SK-N-SH (cell line): ENCODE measurements around the gene DGKI. TPM values are rescaled to one million over a fixed set of nuclear protein-coding genes. Genes with fewer than 3 reads are reported as not detected.

ENCODE experiments used
- CTCF ChIA-PET: fragments of 300-600, 350-600 bp; formaldehyde crosslinking; extraction: SDS; loops from one replicate; lab custom pipeline; 2021; lab: Yijun Ruan, JAX
- POLR2A ChIA-PET: fragments of 350-600 bp; sonication (Branson Sonifier 250); formaldehyde crosslinking; extraction: SDS; loops from one replicate; lab custom pipeline; 2020; ENCODE audit warnings: antibody characterized with exemption, inconsistent platforms; lab: Yijun Ruan, JAX
- DNase-seq: peaks from one replicate; pipeline ENCODE4 v3.0.0; 2012
- H2AFZ ChIP-seq: fragments of 200-600 bp; sonication (generic); 2 replicates; pipeline ENCODE4 v1.8.1; 2016; ENCODE audit warnings: antibody characterized with exemption, mild to moderate bottlenecking, low read depth
- H3F3A ChIP-seq: fragments of 200-600 bp; sonication (generic); replicated peaks from 2 replicates; pipeline ENCODE3; 2016; ENCODE audit warnings: antibody characterized with exemption, mild to moderate bottlenecking; ENCODE audit not compliant: insufficient read depth
- H3K27ac ChIP-seq, 2 experiments: fragments of 200-500 bp in 1 of 2; fragments of 200-600 bp in 1 of 2; sonication (Bioruptor generic) in 1 of 2; sonication (generic), shearing (Covaris generic) in 1 of 2; 2 replicates each; pipeline versions ENCODE4 v1.5.1 to v1.6.1; 2014 to 2016; ENCODE audit warnings: low read depth in 2 of 2, inconsistent platforms in 1 of 2, low read length in 1 of 2, mild to moderate bottlenecking in 1 of 2, mixed read lengths in 1 of 2
- H3K27me3 ChIP-seq: fragments of 200-600 bp; sonication (generic), shearing (Covaris generic); 2 replicates; pipeline ENCODE4 v1.6.1; 2016; ENCODE audit warnings: mixed run types; ENCODE audit not compliant: insufficient read depth
- H3K36me3 ChIP-seq, 2 experiments: fragments of 200-500 bp in 1 of 2; fragments of 200-600 bp in 1 of 2; sonication (Bioruptor generic) in 1 of 2; sonication (generic) in 1 of 2; replicated peaks in 1 of 2; 2 replicates each; pipeline versions ENCODE3 to v1.5.1; 2014 to 2016; ENCODE audit warnings: low read length in 1 of 2, mild to moderate bottlenecking in 1 of 2; ENCODE audit not compliant: insufficient read depth in 2 of 2, control insufficient read depth in 1 of 2
- H3K4me1 ChIP-seq, 2 experiments: fragments of 200-500 bp in 1 of 2; fragments of 200-600 bp in 1 of 2; sonication (Bioruptor generic) in 1 of 2; sonication (generic), shearing (Covaris generic) in 1 of 2; 2 replicates each; pipeline versions ENCODE4 v1.5.1 to v1.6.1; 2014 to 2016; ENCODE audit warnings: low read depth in 1 of 2, low read length in 1 of 2, mixed run types in 1 of 2; ENCODE audit not compliant: insufficient read depth in 2 of 2, control insufficient read depth in 1 of 2
- H3K4me2 ChIP-seq: fragments of 200-600 bp; sonication (generic), shearing (Covaris generic); 2 replicates; pipeline ENCODE4 v1.6.1; 2017; ENCODE audit warnings: mixed run types
- H3K4me3 ChIP-seq, 2 experiments: fragments of 200-500 bp in 1 of 2; fragments of 200-600 bp in 1 of 2; sonication (Bioruptor generic) in 1 of 2; sonication (generic), shearing (Covaris generic) in 1 of 2; 2 replicates each; pipeline versions ENCODE4 v1.5.1 to v1.8.1; 2014 to 2016; ENCODE audit warnings: low read depth in 2 of 2, inconsistent platforms in 1 of 2, low read length in 1 of 2, mild to moderate bottlenecking in 1 of 2, mixed read lengths in 1 of 2, moderate library complexity in 1 of 2
- H3K79me2 ChIP-seq: fragments of 200-600 bp; sonication (generic); 2 replicates; pipeline ENCODE4 v1.8.1; 2017; ENCODE audit warnings: mild to moderate bottlenecking; ENCODE audit not compliant: insufficient read depth
- H3K9ac ChIP-seq: fragments of 200-600 bp; sonication (generic); 2 replicates; pipeline ENCODE4 v1.6.1; 2017; ENCODE audit warnings: mixed run types
- H3K9me2 ChIP-seq: fragments of 200-600 bp; sonication (generic); 2 replicates; pipeline ENCODE4 v1.6.1; 2017; ENCODE audit warnings: mixed run types
- H3K9me3 ChIP-seq: fragments of 200-600 bp; sonication (generic); 2 replicates; pipeline ENCODE4 v1.6.1; 2017; ENCODE audit warnings: mixed run types, mild to moderate bottlenecking, moderate library complexity
- H4K20me1 ChIP-seq: fragments of 200-600 bp; sonication (generic); 2 replicates; pipeline ENCODE4 v1.6.1; 2017; ENCODE audit warnings: mild to moderate bottlenecking, mixed run types; ENCODE audit not compliant: insufficient read depth
- CHD2 ChIP-seq: fragments of 150-350 bp; IDR thresholded peaks from 2 replicates; pipeline ENCODE4 v1.6.1; 2018; ENCODE audit warnings: low read length; ENCODE audit not compliant: partially characterized antibody
- ELF1 ChIP-seq: IDR thresholded peaks from 2 replicates; pipeline ENCODE4 v1.4.0; 2012
- EP300 ChIP-seq, 2 experiments: IDR thresholded peaks; 2 replicates each; pipeline versions ENCODE4 v1.4.0 to v1.6.1; 2012; ENCODE audit warnings: borderline replicate concordance in 1 of 2, low read depth in 1 of 2, low read length in 1 of 2
- EZH2phosphoT487 ChIP-seq: fragments of 200-600 bp; sonication (generic); IDR thresholded peaks from 2 replicates; pipeline ENCODE4 v1.6.1; 2017; ENCODE audit warnings: low read depth, mixed run types, mild to moderate bottlenecking, antibody characterized with exemption, moderate library complexity, borderline replicate concordance
- FOXM1 ChIP-seq: IDR thresholded peaks from 2 replicates; pipeline ENCODE4 v1.4.0; 2012; ENCODE audit warnings: low read depth, mild to moderate bottlenecking
- GABPA ChIP-seq: IDR thresholded peaks from 2 replicates; pipeline ENCODE4 v1.4.0; 2012; ENCODE audit warnings: low read depth, mild to moderate bottlenecking
- GATA2 ChIP-seq: sonication (generic); formaldehyde crosslinking; IDR thresholded peaks from 2 replicates; pipeline ENCODE4 v1.5.0; 2020; ENCODE audit warnings: mild to moderate bottlenecking, missing genetic modification reagents
- MEF2A ChIP-seq: IDR thresholded peaks from 2 replicates; pipeline ENCODE4 v1.4.0; 2012; ENCODE audit warnings: low read depth, borderline replicate concordance
- NFIC ChIP-seq: IDR thresholded peaks from 2 replicates; pipeline ENCODE4 v1.4.0; 2012; ENCODE audit warnings: borderline replicate concordance
- NRF1 ChIP-seq: IDR thresholded peaks from 2 replicates; pipeline ENCODE4 v1.6.1; 2012; ENCODE audit warnings: low read depth, mild to moderate bottlenecking, low read length
- POLR2AphosphoS5 ChIP-seq: IDR thresholded peaks from 2 replicates; pipeline ENCODE4 v1.6.1; 2012; ENCODE audit warnings: low read depth, low read length
- RCOR1 ChIP-seq: fragments of 150-350 bp; IDR thresholded peaks from 2 replicates; pipeline ENCODE4 v1.6.1; 2017; ENCODE audit warnings: antibody characterized with exemption, low read length
- SMC3 ChIP-seq: IDR thresholded peaks from 2 replicates; pipeline ENCODE4 v1.6.1; 2012; ENCODE audit warnings: low read depth, low read length, improper control_type of control experiment
- TCF12 ChIP-seq: IDR thresholded peaks from 2 replicates; pipeline ENCODE4 v1.4.0; 2012
- TEAD4 ChIP-seq: IDR thresholded peaks from 2 replicates; pipeline ENCODE4 v1.4.0; 2012; ENCODE audit warnings: mild to moderate bottlenecking, borderline replicate concordance; ENCODE audit not compliant: insufficient read depth
- WGBS: methylation state at CpG from one replicate; pipeline ENCODE4 v1.1.6; 2017; ENCODE audit warnings: low lambda C conversion rate; 5-methylcytosine and 5-hydroxymethylcytosine counted together
- polyA plus RNA-seq, 3 experiments: library from polyadenylated mRNA; depleted of rRNA; stranded (reverse); fragments of >200 nt; gene quantifications; 2 replicates each; pipeline ENCODE4 v1.2.3, GENCODE V29; 2012
- TF ChIP-seq, protein P1 (sequence below): IDR thresholded peaks from 2 replicates; pipeline ENCODE4 v1.4.0; 2012; ENCODE audit warnings: low read depth
- TF ChIP-seq, protein P2 (sequence below): IDR thresholded peaks from 2 replicates; pipeline ENCODE4 v1.4.0; 2012; ENCODE audit warnings: low read depth, borderline replicate concordance
- TF ChIP-seq, protein P3 (sequence below): fragments of 200-600 bp; sonication (generic); IDR thresholded peaks from 2 replicates; pipeline ENCODE4 v1.6.1; 2017; ENCODE audit warnings: antibody characterized with exemption, mild to moderate bottlenecking, moderate library complexity
- TF ChIP-seq, protein P4 (sequence below): fragments of 150-350 bp; IDR thresholded peaks from 2 replicates; pipeline ENCODE4 v1.6.1; 2016; ENCODE audit warnings: mild to moderate bottlenecking, low read depth, low read length

DGKI gene
- polyA plus RNA-seq, 1 of the 3 experiments (the other 2 are of a cell fraction) = 1.3 TPM

DNA sequence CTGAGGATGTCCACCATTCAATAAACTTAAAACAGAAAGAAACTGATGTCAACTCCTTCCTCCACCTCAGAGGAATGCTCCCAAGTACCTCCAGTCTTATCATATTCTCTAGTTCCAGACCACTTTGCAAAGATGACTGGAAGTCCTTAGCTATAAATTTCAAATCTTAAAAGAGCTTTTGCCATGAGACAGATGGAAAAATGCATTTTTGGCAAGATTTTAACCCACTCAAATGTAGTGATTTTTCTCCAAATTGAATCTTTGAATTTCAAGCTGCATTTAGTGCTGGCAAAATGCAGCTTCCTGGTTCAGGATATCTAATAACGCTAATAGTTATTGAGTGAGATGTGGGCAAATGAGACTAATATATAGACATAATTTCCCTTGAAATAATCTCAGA is 33.2 kb downstream of the DGKI start:
- Histone ChIP-seq H3K27ac (no peak overlapping the region), H2AFZ (no peak overlapping the region), H3K27me3 (no peaks in the 10 kb centered on the region), H3K79me2 (peaks cover 13% of the 10 kb centered on the region; the same call in 1 of the 2 replicates)
- 90% methylated on average over 1 of the region's 1 CpG for WGBS
- no peak for DNase-seq
- POLR2A ChIA-PET = no interaction called here
- TF ChIP-seq SMC3 (no peak), POLR2AphosphoS5 (no peak), MEF2A (no peak), FOXM1 (no peak), NRF1 (no peak), ELF1 (no peak), NFIC (no peak), TEAD4 (no peak), EZH2phosphoT487 (no peak), RCOR1 (no peak), TCF12 (no peak), GATA2 (CRISPR knock-in tag) (no peak)
- TF ChIP-seq, protein P1, sequence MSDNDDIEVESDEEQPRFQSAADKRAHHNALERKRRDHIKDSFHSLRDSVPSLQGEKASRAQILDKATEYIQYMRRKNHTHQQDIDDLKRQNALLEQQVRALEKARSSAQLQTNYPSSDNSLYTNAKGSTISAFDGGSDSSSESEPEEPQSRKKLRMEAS = no peak
- TF ChIP-seq, protein P2, sequence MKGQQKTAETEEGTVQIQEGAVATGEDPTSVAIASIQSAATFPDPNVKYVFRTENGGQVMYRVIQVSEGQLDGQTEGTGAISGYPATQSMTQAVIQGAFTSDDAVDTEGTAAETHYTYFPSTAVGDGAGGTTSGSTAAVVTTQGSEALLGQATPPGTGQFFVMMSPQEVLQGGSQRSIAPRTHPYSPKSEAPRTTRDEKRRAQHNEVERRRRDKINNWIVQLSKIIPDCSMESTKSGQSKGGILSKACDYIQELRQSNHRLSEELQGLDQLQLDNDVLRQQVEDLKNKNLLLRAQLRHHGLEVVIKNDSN = no peak
- TF ChIP-seq, all 33 proteins: peak for 0
- Histone ChIP-seq H3K4me2 (no peak overlapping the region), H3K4me1 (0 out of 4 replicates have a peak, but pooled peaks cover 0 to 3% of the 10 kb centered on the region in 2 experiments), H3K36me3 (no peaks in the 10 kb centered on the region), H4K20me1 (no peaks in the 10 kb centered on the region), H3K9me3 (no peaks in the 10 kb centered on the region), H3K9me2 (no peaks in the 10 kb centered on the region), H3F3A (no peaks in the 10 kb centered on the region), H3K9ac (no peak overlapping the region), H3K4me3 (no peak overlapping the region)
- CTCF ChIA-PET = interaction anchor here (0.8 to 2.7 kb wide), 3 partner anchors 9 to 157 kb away, joined by 3 to 14 read pairs (median 9); no protein-coding TSS in a partner anchor

DNA sequence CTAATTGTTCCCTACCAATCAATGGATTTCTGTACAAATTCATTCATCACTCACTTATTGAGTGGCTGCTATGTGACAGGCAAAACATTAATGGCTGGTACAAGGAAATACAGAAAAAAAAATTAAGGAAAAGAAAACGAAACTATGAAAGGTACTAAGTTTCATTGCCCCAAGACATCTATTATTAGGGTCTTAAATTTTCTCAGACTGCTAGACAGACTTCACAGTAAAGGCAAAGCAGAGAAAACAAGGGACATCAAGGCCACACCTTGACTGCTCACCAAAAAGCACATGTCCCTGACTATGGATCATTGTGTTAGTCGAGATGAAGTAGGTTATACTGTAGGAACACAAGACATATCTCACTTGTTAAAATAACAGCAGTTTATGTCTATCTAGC is 36.5 kb downstream of the DGKI start:
- no peak for TF ChIP-seq NFIC
- TF ChIP-seq FOXM1 = no peak
- TF ChIP-seq GABPA = no peak
- TF ChIP-seq CHD2 = no peak
- TF ChIP-seq EP300 (IDR thresholded peaks at IDR 0.05; ENCODE audit: borderline replicate concordance in 1 of 2, low read depth in 1 of 2, low read length in 1 of 2) = no peak
- no peak for TF ChIP-seq TEAD4
- TF ChIP-seq POLR2AphosphoS5 = no peak
- no peak for TF ChIP-seq ELF1
- TF ChIP-seq, protein P3, sequence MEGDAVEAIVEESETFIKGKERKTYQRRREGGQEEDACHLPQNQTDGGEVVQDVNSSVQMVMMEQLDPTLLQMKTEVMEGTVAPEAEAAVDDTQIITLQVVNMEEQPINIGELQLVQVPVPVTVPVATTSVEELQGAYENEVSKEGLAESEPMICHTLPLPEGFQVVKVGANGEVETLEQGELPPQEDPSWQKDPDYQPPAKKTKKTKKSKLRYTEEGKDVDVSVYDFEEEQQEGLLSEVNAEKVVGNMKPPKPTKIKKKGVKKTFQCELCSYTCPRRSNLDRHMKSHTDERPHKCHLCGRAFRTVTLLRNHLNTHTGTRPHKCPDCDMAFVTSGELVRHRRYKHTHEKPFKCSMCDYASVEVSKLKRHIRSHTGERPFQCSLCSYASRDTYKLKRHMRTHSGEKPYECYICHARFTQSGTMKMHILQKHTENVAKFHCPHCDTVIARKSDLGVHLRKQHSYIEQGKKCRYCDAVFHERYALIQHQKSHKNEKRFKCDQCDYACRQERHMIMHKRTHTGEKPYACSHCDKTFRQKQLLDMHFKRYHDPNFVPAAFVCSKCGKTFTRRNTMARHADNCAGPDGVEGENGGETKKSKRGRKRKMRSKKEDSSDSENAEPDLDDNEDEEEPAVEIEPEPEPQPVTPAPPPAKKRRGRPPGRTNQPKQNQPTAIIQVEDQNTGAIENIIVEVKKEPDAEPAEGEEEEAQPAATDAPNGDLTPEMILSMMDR = no peak
- TF ChIP-seq TCF12 = no peak
- TF ChIP-seq RCOR1 = no peak
- TF ChIP-seq, protein P4, sequence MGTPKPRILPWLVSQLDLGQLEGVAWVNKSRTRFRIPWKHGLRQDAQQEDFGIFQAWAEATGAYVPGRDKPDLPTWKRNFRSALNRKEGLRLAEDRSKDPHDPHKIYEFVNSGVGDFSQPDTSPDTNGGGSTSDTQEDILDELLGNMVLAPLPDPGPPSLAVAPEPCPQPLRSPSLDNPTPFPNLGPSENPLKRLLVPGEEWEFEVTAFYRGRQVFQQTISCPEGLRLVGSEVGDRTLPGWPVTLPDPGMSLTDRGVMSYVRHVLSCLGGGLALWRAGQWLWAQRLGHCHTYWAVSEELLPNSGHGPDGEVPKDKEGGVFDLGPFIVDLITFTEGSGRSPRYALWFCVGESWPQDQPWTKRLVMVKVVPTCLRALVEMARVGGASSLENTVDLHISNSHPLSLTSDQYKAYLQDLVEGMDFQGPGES = no peak
- TF ChIP-seq, all 33 proteins: peak for 0
- H3K27ac ChIP-seq = no peak overlapping the region
- no peak overlapping the region for H3K4me2 ChIP-seq
- H3K4me1 ChIP-seq = peaks cover 2% of the 10 kb centered on the region in 2 experiments; a peak in 2 of 4 replicates
- no peaks in the 10 kb centered on the region for H3K9me2 ChIP-seq
- CTCF ChIA-PET = no interaction called here
- POLR2A ChIA-PET = no interaction called here
- WGBS = 57% methylated on average over 2 of the region's 2 CpGs
- no peak overlapping the region for H2AFZ ChIP-seq
- H3K27me3 ChIP-seq = no peaks in the 10 kb centered on the region
- no peaks in the 10 kb centered on the region for H4K20me1 ChIP-seq
- H3K9ac ChIP-seq = no peak overlapping the region
- no peak for DNase-seq
- H3K9me3 ChIP-seq = no peaks in the 10 kb centered on the region
- no peak overlapping the region for H3K4me3 ChIP-seq
- no peaks in the 10 kb centered on the region for H3K36me3 ChIP-seq
- no peaks in the 10 kb centered on the region for H3F3A ChIP-seq
- peaks cover 3% of the 10 kb centered on the region; the same call in 1 of the 2 replicates for H3K79me2 ChIP-seq
